Kidney epithelial cell (primary cell): Measurements from ENCODE around the gene PTPA. TPM values are rescaled to one million over a fixed set of nuclear protein-coding genes. Genes with fewer than 3 reads are reported as not detected.

Experiments used
- DNase-seq: peaks from one replicate; pipeline ENCODE4 v3.0.0-alpha.2; 2010; ENCODE audit warnings: low read depth
- H3K27me3 ChIP-seq: 2 replicates; pipeline ENCODE4 v1.6.0; 2011; ENCODE audit warnings: low read length; ENCODE audit not compliant: control insufficient read depth, insufficient read depth
- H3K36me3 ChIP-seq: 2 replicates; pipeline ENCODE4 v1.5.1; 2011; ENCODE audit warnings: low read length; ENCODE audit not compliant: control insufficient read depth, insufficient read depth
- H3K4me3 ChIP-seq: 2 replicates; pipeline ENCODE4 v1.5.1; 2011; ENCODE audit warnings: low read depth, mild to moderate bottlenecking, control low read depth, low read length
- CTCF ChIP-seq: IDR thresholded peaks from 2 replicates; pipeline ENCODE4 v1.5.1; 2011; ENCODE audit warnings: mild to moderate bottlenecking, moderate library complexity, low read length, control low read depth, inconsistent platforms; ENCODE audit not compliant: insufficient read depth, poor library complexity, severe bottlenecking
- total RNA-seq: library from RNA; depleted of rRNA; stranded (reverse); fragments of >200 nt; gene quantifications from 2 replicates; pipeline ENCODE4 v1.2.3, GENCODE V29; 2015

Gene PTPA
- total RNA-seq, 1 donor from 2014 or later = 167 TPM

DNA sequence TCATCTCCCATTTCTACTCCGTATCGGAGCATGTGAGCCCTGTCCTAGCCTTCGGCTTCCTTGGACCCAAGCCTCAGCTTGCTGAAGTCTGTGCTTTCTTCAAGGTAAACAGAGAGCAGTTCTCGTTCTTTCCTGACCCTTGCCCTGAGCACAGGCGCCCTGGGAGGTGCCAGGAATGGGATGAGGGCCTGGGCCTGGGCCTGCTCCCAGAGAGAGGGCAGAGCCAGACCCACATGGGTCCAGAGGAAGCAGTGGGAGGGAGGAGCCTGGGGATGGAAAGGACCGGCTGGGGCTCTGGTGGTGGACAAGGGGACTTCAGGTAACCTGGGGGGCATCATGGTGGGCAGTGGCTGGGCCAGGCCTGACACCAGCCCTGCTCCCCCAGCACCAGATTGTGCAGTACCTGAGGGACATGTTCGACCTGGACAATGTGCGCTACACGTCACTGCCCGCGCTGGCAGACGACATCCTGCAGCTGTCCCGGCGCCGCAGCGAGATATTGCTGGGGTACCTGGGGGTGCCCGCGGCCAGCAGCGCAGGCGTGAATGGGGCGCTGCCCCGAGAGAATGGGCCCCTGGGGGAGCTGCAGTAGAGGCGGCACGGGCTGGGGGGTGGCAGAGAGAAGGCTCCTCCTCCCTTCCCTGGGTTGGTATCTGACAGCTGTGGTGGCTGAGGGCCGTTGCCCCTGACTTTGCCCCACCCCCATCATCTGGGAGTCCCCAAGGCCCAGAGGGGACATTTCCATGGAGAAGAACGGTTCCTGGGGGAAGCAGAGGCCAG, 41.2 kb upstream of the PTPA start:
- no peak for DNase-seq
- Histone ChIP-seq H3K27me3 (no peaks in the 10 kb centered on the region), H3K36me3 (peaks cover 3% of the 10 kb centered on the region), H3K4me3 (no peak overlapping the region)
- no peak for TF ChIP-seq CTCF

DNA sequence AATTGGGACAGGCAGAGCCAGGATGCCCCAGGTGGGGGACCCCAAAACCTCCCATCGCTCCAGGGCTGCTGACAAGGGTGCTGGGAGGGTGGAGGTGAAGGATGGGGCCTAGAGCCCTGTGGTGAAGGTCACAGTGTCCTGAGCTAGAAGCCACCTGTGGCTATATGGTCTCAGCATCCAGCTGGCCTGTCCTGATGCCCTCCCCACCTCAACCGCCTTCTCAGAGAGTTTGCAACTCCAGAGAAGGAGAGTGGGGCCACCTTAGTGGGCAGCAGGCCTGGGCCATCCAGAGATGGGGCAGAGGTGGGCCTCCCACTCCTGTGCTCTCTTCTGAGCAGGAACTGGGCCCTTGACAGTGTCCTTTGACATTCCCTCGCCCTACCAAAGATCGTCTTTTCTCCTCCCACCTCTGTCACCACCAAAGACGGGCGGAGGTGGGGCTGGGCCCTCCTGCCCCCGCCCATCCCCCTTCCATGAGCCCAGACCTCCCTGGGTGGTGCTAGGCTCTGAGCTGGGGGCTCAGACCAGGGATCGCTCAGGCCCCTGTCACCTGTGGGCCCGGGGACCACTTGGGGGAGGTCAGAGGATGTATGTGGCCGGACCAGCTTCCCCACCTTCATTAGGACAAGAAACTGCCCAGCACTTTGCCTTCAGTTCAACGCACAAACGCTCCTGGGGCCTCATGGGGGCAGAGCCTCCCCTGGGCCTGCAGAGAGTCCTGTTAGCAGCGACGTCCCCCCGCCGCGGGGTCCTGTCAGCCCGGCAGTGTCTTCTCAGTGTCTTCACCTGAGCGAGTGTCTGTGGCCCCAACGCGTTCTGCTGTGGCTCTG, 40.3 kb upstream of the PTPA start:
- no peak for DNase-seq
- H3K4me3 ChIP-seq = no peak overlapping the region
- no peak for TF ChIP-seq CTCF
- H3K36me3 ChIP-seq = peaks cover 3% of the 10 kb centered on the region
- H3K27me3 ChIP-seq = no peaks in the 10 kb centered on the region

- no peak for DNase-seq
- H3K4me3 ChIP-seq = no peak overlapping the region
- peaks cover 3% of the 10 kb centered on the region for H3K36me3 ChIP-seq
- TF ChIP-seq CTCF = no peak
- H3K27me3 ChIP-seq = no peaks in the 10 kb centered on the region
Observed at GRCh38 chr9:129071526-129072126, 39.6 kb upstream of the PTPA start.

DNA sequence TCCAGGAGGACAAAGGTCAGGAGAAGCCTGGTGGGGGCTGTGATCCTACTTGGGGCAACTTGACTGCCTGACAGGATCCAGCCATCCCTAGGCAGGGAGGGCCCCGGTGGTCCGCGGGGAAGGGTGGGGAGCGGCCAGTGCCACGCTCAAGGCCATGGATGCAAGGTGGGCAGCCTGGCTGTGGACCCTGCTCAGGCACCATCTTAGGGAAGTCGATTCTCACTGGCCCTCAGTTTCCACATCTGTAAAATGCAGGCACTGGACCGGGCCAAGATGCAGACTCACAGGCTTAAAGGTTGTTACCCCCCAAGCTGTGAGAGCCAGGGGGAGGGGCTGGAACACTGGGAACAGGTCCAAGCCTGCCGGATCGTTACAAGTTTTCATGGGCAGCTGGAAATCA, 39.0 kb upstream of the PTPA start:
- no peak for TF ChIP-seq CTCF
- Histone ChIP-seq H3K4me3 (no peak overlapping the region), H3K27me3 (no peaks in the 10 kb centered on the region), H3K36me3 (peaks cover 3% of the 10 kb centered on the region)
- no peak for DNase-seq

GRCh38 chr9:129073404-129073803, 37.8 kb upstream of the PTPA start:
- Histone ChIP-seq H3K4me3 (no peak overlapping the region), H3K27me3 (no peaks in the 10 kb centered on the region), H3K36me3 (peaks cover 2% of the 10 kb centered on the region)
- no peak for TF ChIP-seq CTCF
- no peak for DNase-seq
